ENCODE results near the gene RGS9BP. TPM values are rescaled to one million over a fixed set of nuclear protein-coding genes. Genes with fewer than 3 reads are reported as not detected.

Gene RGS9BP
- total RNA-seq, 3 donors from 2014 or later, result 0.32 to 0.44 (median 0.33) TPM

DNA sequence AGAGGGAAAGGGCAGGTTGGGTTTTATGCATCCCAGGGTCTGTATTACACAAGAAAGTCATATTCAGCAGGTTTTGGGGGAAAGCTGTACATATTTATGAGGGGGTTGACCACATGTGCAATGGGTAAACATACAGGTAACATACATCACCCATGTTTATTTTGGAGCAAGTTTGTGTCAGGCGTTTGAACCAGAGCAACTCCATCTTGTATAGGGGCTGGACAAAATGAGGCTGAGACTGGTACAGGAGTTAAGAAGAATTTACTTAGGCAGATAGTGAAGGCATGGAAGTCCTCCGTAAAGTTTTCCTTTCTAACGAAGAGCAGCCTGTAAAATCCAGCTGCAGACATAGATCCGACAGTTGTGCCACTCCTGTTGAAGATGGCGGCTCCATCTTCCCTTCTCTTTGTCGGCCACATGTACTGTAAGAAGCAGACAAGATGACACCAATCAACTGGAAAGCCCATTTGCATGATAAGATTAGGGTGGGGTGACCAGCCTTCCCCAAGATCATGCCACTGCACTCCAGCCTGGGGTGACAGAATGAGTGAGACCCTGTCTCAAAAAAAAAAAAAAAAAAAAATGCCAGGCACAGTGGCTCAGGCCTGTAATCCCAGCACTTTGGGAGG lies 11.3 kb downstream of the RGS9BP start:
- Histone ChIP-seq H3K9me3 (no peaks in the 10 kb centered on the region), H3K27ac (no peak overlapping the region), H3K4me3 (no peak overlapping the region), H3K4me1 (no peaks in the 10 kb centered on the region), H3K36me3 (no peaks in the 10 kb centered on the region), H3K27me3 (no peaks in the 10 kb centered on the region)
- DNase-seq (ENCODE audit: low spot score in 2 of 2), result no peak
- TF ChIP-seq, protein P1, sequence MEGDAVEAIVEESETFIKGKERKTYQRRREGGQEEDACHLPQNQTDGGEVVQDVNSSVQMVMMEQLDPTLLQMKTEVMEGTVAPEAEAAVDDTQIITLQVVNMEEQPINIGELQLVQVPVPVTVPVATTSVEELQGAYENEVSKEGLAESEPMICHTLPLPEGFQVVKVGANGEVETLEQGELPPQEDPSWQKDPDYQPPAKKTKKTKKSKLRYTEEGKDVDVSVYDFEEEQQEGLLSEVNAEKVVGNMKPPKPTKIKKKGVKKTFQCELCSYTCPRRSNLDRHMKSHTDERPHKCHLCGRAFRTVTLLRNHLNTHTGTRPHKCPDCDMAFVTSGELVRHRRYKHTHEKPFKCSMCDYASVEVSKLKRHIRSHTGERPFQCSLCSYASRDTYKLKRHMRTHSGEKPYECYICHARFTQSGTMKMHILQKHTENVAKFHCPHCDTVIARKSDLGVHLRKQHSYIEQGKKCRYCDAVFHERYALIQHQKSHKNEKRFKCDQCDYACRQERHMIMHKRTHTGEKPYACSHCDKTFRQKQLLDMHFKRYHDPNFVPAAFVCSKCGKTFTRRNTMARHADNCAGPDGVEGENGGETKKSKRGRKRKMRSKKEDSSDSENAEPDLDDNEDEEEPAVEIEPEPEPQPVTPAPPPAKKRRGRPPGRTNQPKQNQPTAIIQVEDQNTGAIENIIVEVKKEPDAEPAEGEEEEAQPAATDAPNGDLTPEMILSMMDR (IDR thresholded peaks at IDR 0.05), result no peak
- TF ChIP-seq POLR2A (IDR thresholded peaks at IDR 0.05) (no peak), POLR2AphosphoS5 (IDR thresholded peaks at IDR 0.05) (no peak)
- intact Hi-C loops (cut with DNase I; ENCODE audit: low total_unique reads), result no loop called here

DNA sequence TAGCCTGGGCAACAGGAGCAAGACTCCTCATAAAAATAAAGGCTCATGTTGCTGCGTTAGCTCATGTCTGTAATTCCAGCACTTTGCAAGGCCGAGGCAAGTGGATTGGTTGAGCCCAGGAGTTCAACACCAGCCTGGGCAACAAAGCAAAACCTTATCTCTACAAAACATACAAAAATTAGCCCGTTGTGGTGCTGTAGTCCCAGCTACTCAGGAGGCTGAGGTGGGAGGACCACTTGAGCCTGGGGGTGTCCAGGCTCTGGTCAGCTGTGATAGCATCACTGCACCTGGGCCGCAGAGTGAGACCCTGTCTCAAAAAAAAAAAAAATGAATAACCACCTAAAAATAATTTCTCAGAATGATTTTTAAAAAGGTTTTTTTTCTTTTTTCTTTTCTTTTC lies 12.0 kb downstream of the RGS9BP start:
- Histone ChIP-seq H3K36me3 (no peaks in the 10 kb centered on the region), H3K9me3 (no peaks in the 10 kb centered on the region), H3K27ac (no peak overlapping the region), H3K4me1 (no peaks in the 10 kb centered on the region), H3K4me3 (no peak overlapping the region), H3K27me3 (no peaks in the 10 kb centered on the region)
- TF ChIP-seq, protein P1 (IDR thresholded peaks at IDR 0.05), result no peak
- TF ChIP-seq POLR2A (IDR thresholded peaks at IDR 0.05) (no peak), POLR2AphosphoS5 (IDR thresholded peaks at IDR 0.05) (no peak)
- no peak for DNase-seq (ENCODE audit: low spot score in 2 of 2)
- intact Hi-C loops (cut with DNase I; ENCODE audit: low total_unique reads), result no loop called here

DNA sequence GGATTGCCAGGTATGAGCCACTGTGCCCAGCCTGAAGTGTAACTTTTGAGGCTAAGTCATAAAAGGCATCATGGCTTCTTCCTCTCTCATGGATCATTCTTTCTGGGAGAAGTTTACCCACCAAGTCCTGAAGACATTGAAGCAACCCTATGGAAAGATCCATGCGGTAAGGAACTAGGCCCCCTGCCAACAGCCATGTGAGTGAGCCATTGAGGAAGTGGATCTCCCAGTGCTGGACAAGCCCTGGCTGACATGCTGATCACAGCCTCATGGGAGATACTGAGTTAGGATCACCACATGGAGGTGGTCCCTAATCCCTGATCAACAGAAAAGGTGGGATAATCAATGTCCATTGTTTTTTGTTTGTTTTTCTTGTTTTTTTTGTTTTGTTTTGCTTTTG lies 12.7 kb downstream of the RGS9BP start:
- Histone ChIP-seq H3K4me1 (no peaks in the 10 kb centered on the region), H3K27ac (no peak overlapping the region), H3K36me3 (no peaks in the 10 kb centered on the region), H3K27me3 (no peaks in the 10 kb centered on the region), H3K9me3 (no peaks in the 10 kb centered on the region), H3K4me3 (no peak overlapping the region)
- intact Hi-C loops (cut with DNase I; ENCODE audit: low total_unique reads), result no loop called here
- no peak for DNase-seq (ENCODE audit: low spot score in 2 of 2)
- TF ChIP-seq POLR2A (IDR thresholded peaks at IDR 0.05) (no peak), POLR2AphosphoS5 (IDR thresholded peaks at IDR 0.05) (no peak)
- TF ChIP-seq, protein P1 (IDR thresholded peaks at IDR 0.05), result no peak

DNA sequence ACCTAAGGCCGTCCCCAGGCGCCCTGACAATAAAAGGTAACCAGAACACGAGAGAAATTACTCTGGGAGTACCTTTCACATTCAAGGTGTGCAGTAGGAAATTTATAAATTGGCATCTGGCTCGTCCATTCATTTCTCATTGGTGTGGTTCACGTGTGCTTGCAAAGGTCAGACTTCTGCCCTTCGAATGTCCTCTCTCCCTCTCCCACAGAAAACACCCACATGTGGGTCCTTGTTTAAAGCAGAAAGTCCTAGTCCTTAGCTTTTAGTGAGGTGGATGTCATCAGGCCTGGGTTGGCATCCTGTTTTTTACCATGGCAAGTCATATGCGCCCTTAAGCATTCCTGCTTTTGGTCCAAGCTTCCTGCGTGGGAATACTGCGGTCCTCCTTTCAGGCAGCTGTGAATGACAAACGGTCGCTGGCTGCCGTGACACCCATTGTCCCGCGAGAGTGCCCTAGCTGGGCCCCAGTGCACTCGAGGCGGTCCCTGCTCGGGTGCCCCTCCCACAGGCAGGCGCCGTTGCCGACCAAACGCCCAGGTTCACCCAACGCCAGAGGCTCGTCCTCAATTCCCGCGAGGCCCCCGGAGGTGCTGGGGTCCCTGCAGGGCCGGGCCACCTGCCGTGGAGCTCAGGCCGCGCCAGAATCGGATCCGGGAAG lies 15.8 kb downstream of the RGS9BP start, which contains the start of gene NUDT19:
NUDT19 (plus strand) TSS at position 531 of the 661 bp plus-strand sequence. CDS start 140 bp downstream, outside the sequence.
- peaks cover 0 to 5% of the 10 kb centered on the region in 2 donors for H3K4me1 ChIP-seq
- peak within 1 kb of the TSS; percentile 64 to 97 (median 78) for H3K4me3 ChIP-seq
- no peaks in the 10 kb centered on the region for H3K9me3 ChIP-seq
- intact Hi-C loops (cut with DNase I; ENCODE audit: low total_unique reads), result no loop called here
- peak; percentile 73 to 86 for DNase-seq (ENCODE audit: low spot score in 2 of 2)
- peak within 1 kb of the TSS; percentile 79 to 93 for H3K27ac ChIP-seq
- no peaks in the 10 kb centered on the region for H3K36me3 ChIP-seq
- no peaks in the 10 kb centered on the region for H3K27me3 ChIP-seq
- no peak for TF ChIP-seq POLR2A (IDR thresholded peaks at IDR 0.05)
- peak in 1 of 3 donors; percentile 11 for TF ChIP-seq POLR2AphosphoS5 (IDR thresholded peaks at IDR 0.05)
- TF ChIP-seq, protein P1 (IDR thresholded peaks at IDR 0.05), result no peak
